Measurements from ENCODE around the gene CFAP74. TPM values are rescaled to one million over a fixed set of nuclear protein-coding genes. Genes with fewer than 3 reads are reported as not detected.
A peak's percentile ranks its signal among the peaks of the same experiment; 100 is the strongest.

CFAP74 gene
- total and polyA plus RNA-seq, 9 of the 15 experiments (the other 6 are each of a cell fraction or from before 2014, with no cell fraction given) = 0.03 to 0.15 (median 0.05) TPM; not detected in 6

DNA sequence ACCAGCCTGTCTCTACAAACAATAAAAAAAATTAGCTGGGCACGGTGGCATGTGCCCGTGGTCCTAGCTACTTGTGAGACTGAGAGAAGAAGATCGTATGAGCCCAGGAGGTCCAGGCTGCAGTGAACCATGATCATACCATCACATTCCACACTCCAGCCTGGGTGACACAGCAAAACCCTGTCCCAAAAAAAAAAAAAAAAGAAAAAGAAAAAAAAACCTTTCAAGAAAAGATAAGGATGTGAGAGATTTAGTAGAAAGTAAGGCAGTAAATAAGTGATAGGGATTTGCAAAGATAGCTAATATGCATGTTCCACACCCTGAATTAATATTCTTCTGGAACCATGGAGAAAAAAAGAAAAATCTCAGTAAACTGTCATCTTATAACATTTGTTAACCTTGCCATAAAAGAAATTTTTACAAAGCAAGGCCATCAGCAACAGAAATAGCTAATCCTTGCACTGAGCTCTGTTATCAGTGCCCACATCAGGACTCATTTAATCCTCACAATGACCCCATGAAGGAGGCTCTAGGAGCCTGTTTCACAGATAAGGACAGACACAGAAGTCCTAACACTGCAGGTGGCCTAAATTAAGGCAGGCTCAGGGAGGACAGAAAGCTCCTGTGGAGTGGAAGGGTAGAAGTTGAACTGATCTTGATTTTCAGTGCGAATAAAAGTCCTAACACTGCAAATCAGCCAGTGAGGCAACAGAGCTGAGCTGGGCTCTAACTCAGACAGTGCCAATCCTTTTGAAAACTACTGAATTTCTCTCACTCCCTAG is 120.3 kb downstream of the CFAP74 start (continued):
- TF ChIP-seq ZBTB2 (IDR thresholded peaks at IDR 0.05) (peak; percentile 78), NR2F6 (CRISPR knock-in tag; IDR thresholded peaks at IDR 0.05) (no peak), ZKSCAN1 (IDR thresholded peaks at IDR 0.05; ENCODE audit: low read depth, low read length) (peak; percentile 58; the same call in 1 of the 2 replicates), ZNF668 (CRISPR knock-in tag; IDR thresholded peaks at IDR 0.05) (no peak), POLR2AphosphoS5 (IDR thresholded peaks at IDR 0.05; ENCODE audit: control insufficient read depth, insufficient read depth, low read depth, low read length) (peak; percentile 94), RNF2 (IDR thresholded peaks at IDR 0.05) (peak; percentile 83), ZNF384 (IDR thresholded peaks at IDR 0.05; ENCODE audit: low read depth, low read length) (peak; percentile 89), MNT (conservative IDR thresholded peaks at IDR 0.05) (peak in 1 of 2 experiments; percentile 49; a peak in 2 of 4 replicates), CCNT2 (IDR thresholded peaks at IDR 0.05; ENCODE audit: borderline replicate concordance, extremely low read depth, insufficient read length, low read depth, low read length) (no peak), JUN (IDR thresholded peaks at IDR 0.05; ENCODE audit: borderline replicate concordance, low read depth, low read length) (no peak), JUN (CRISPR knock-in tag; IDR thresholded peaks at IDR 0.05; ENCODE audit: borderline replicate concordance) (no peak), MYNN (IDR thresholded peaks at IDR 0.05) (peak; percentile 83; the same call in 1 of the 2 replicates), MYNN (CRISPR knock-in tag; IDR thresholded peaks at IDR 0.05) (no peak), TEAD4 (IDR thresholded peaks at IDR 0.05; ENCODE audit: low read length) (peak; percentile 95), TEAD4 (CRISPR knock-in tag; IDR thresholded peaks at IDR 0.05; ENCODE audit: borderline replicate concordance) (no peak), EZH2 (IDR thresholded peaks at IDR 0.05; ENCODE audit: borderline replicate concordance, low read depth, low read length) (no peak), ZFX (CRISPR knock-in tag; IDR thresholded peaks at IDR 0.05) (peak; percentile 6; the same call in 1 of the 2 replicates), TCF3 (CRISPR knock-in tag; IDR thresholded peaks at IDR 0.05) (peak; percentile 86), ZNF766 (CRISPR knock-in tag; conservative IDR thresholded peaks at IDR 0.05) (peak; percentile 57), POLR3G (IDR thresholded peaks at IDR 0.05; ENCODE audit: extremely low read depth, insufficient read length, insufficient replicate concordance) (no peak), MAFK (IDR thresholded peaks at IDR 0.05; ENCODE audit: low read length) (peak; percentile 62), PHB2 (IDR thresholded peaks at IDR 0.05; ENCODE audit: low read depth) (peak; percentile 47; the same call in 1 of the 2 replicates), L3MBTL2 (IDR thresholded peaks at IDR 0.05) (no peak), EP300 (IDR thresholded peaks at IDR 0.05; ENCODE audit: low read length) (peak; percentile 77), EWSR1 (IDR thresholded peaks at IDR 0.05; ENCODE audit: borderline replicate concordance, low read depth, partially characterized antibody) (no peak), NFE2L1 (tag; IDR thresholded peaks at IDR 0.05; ENCODE audit: borderline replicate concordance, low read depth) (peak; percentile 27; the same call in 1 of the 2 replicates), PURB (CRISPR knock-in tag; IDR thresholded peaks at IDR 0.05; ENCODE audit: low read depth) (no peak)
